NCI-H2029 (cell line): ENCODE results near the gene C12orf60.

ENCODE experiments used
- DNase-seq: peaks from one replicate; lab custom pipeline; 2025; lab: John Stamatoyannopoulos, UW

Gene C12orf60

GRCh38 chr12:14777271-14777670, 26.2 kb upstream of the C12orf60 start:
- no peak for DNase-seq

DNA sequence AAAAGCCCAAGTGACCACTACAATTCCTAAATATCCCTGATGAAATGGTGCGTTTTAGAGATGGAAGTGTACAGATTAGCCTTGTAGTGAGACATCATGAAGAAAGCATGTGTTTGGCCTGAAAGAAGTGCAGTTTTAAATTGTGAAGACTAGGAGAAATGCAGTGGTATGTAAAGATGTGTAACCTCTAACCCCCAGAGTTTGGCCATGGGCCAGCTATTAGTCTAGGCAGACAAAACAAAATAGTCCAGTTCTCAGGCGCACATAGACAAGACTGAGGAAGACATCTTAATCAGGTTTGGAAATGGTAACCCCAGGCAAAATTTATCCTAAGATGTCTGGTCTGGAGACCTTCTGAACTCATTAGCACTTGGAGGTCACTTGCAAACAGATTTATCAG, 23.6 kb upstream of the C12orf60 start:
- no peak for DNase-seq

DNA sequence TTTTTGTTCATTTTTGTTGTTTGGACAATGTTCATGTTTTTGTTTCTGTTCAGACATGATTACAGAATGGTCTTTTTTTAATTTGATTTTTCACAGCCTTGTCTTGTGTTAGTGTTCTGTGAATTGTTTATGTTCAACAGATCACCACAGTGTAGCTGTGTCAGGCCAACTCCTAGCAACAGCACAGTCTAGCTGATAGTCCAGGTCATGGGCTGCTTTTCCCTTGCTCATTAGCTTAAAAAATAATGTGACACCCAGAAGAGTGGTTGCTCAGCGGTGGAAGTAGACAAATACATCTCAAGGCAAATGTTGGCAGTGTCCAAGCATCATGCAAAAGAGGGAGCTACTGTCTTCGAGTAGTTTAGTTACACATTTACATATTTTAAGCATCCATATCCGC, 22.6 kb upstream of the C12orf60 start:
- no peak for DNase-seq

GRCh38 chr12:14781563-14781962, 21.9 kb upstream of the C12orf60 start:
- no peak for DNase-seq

DNA sequence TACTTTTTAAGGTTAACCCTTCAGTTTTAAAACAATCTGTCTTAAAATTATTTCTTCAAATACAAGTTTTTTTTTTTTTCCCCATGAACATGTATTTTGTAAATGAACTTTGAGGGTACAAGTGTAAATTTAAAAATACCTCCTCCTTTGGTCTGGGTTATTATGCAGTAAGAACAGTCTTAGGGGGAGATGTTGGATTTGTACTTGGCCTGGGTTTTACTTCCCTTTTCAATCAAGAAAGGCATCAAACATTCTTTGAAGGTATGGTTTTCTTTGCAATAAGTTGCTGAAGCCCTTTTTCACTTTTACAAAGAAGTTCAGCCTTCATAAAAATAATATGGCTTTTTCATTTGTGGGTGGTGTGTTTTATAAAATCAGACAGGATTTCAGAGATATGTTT, 20.7 kb upstream of the C12orf60 start:
- no peak for DNase-seq

- DNase-seq = no peak
These were observed 19.0 kb upstream of the C12orf60 start for GRCh38 chr12:14784471-14784870.

DNA sequence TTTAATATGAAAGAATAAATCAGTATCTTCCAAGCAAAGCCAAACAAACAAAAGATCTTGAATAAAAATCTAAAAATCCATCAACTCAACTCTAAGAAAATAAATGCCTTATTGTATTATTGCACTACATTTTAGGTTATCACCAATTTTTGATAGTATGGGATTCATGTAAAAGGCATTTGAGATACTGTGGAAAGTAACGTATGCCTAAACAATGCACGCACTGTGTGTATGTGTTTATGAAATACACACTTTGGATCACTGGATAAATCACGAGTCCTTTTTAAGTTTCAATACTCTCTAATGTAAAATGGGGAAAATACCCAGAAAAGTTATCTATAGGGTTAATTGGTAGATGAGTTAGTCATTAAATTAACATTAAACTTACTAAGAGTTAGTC, 17.9 kb upstream of the C12orf60 start:
- no peak for DNase-seq

DNA sequence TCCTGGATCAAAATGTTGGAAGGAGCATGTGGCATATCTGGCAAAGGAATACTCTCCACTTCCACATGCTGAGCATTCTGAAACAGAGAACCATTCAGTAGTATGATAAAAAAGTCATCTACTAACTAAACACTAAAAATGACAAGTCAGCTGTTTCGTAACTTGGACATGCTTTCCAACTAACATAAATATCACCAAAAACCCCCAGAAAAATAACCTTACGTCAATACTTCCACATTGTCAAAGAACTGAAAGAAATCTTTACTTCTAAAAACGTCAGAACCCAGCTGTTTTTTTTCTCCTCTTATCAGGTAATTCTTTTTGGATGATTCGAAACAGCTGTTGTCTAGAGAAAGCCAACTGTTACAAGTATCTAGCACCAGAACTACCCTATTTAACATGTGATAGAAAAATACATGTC, 8.4 kb upstream of the C12orf60 start:
- DNase-seq = no peak

DNA sequence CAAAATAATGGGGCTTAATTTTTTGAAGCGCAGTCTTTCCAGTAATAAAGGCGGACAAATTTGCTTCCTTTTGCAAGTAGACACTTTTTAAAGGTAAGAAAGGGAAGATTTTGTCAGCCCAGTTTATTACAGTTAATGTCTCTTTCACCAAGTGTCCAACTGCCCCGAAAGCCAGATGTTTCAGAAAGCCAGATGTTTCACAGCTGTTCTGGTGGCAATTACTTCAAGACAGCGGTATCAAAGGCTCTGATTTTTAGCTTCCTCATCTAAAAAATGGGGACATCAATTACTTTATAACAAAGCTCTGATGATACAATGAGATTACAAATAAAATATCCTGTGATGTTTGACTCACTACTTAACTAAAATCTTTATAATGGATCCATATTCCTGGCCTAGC, 1.2 kb upstream of the C12orf60 start:
- DNase-seq = no peak

DNA sequence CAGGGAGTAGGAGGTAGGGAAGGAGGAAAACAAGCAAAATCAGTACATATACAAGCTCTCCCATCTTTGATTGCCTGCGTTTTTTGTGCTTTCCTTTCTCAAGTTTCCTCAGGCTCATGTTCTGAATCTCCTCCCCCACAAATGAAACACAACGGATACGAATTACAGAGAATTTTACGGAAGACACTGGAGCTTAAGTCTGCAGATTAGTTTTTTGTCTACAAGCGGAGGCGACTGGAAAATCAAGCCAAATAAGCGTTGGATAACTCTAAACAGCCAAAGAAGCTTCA, 804 bp upstream of the C12orf60 start:
- peak; percentile 9 for DNase-seq

DNA sequence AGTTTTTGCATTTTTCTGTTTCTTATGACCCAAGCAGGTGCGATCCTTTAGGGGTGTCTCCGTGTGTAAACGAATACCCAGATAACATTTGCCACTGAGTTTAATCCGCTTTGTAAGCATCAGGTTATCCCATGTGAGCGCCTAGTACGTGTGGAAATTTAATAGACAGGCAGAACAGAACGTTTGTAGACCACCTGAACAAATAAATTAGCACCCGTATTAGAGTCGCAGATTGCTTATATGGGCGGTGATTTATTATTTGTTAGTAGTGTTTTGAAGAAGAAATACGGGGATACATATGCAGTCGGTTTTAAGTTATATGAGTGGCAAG, 325 bp downstream of the C12orf60 start:
- DNase-seq = no peak

DNA sequence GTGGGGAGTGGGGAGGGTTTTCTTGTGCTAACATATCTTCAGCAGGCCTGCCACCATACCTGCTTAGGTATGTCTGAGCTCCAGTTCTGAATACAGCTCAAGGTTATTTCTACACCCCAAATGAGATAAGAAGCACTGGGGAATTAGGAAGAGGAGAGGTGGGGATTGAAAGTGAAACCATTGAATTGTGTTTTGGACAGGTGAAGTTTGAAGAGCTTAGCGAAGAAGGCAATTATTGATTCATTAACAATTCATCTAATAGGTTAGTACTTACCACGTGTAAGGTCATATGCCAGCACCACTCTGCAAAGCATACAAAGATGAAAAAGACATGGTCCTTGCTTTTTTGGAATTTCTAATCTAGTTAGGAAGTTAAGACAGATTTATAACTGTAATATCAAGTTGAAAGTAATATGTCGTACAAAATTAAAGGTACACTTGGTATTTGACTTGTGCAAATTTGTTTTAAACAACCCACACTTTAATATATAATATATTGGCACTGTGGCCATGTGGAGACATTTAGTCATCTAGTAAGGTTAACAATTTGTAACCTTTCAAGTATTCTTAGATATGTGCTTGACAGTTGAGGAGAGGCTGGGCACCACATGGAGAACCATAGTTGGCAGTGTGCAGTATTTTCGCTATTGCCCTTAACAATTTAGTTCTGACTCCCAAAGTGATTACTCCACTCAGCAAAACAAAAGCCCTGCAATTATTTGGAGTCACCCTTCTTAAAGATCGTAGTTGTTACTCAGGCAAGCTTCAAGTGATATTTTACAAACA, 6.9 kb downstream of the C12orf60 start:
- no peak for DNase-seq

DNA sequence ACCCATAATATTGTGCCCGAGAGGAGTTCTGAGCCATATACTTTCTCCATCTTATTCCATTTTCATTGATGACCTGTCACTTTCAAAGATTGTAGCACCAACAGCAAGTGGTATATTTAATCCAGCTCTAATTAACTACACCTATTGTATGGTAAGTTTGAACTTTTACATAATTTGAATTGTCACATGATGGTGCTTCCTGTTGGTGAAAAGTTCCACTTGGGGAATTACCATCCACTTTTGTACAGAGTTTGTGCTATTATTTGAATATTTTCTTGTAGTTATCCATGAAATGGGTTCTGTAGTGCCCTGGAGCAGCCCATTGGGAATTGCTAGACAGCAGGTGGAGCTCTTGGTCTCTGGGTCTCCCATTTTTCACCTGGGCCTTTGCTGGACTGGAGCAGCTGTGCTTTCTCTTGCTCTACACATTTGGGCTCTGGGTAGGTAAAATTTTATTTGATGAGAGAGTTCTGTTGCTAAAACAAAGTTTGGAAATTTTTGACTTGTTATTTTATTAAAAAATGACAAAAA, 7.5 kb downstream of the C12orf60 start:
- DNase-seq = no peak

DNA sequence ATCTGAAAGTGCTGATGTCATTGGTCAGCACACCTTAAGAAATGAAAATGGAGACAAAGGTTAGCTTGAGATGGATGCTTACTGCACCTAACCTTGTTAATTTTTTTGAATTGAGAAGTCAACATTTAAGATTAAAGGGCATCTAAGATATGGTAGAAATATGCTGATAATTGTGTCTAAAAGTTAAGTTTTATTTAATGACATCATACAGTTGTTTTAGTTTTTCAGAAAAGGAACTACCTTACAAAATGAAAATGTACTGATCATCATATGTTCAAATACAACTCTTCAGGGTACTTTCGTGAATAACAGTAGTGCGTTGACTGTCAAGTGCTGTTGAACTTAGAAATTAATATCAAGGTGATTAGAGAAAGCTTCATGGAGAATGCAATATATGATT, 8.0 kb downstream of the C12orf60 start:
- DNase-seq = no peak

DNA sequence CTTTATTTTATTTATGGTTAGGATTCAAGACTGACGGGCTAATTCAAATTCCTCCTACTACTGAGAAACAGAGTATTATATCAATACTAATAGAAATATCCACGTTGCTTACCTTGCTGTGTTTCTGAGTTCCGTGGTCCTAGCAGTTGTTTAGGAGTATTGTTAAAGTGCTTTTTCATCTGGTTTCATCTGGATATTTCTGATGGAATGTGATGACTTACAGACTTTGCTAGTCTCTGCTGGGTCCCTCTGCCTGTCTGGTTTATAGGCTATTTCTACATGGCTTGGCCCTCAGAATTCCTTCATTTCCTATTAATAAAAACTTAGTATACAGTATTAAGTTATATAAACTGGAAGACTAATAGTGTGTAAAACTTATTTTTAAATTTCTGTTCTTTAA, 10.5 kb downstream of the C12orf60 start, which contains the start of gene SMCO3:
SMCO3 (minus strand) TSS at position 169 of the 400 bp plus-strand sequence. CDS start 7,502 bp downstream, outside the sequence.
- DNase-seq = no peak

- DNase-seq = no peak
These were observed 20.7 kb downstream of the C12orf60 start for GRCh38 chr12:14824012-14824634.

- no peak for DNase-seq
These were observed 21.8 kb downstream of the C12orf60 start for GRCh38 chr12:14825256-14825655.

GRCh38 chr12:14826491-14826890, 23.0 kb downstream of the C12orf60 start:
- DNase-seq = no peak

GRCh38 chr12:14827043-14827442, 23.6 kb downstream of the C12orf60 start:
- DNase-seq = no peak

DNA sequence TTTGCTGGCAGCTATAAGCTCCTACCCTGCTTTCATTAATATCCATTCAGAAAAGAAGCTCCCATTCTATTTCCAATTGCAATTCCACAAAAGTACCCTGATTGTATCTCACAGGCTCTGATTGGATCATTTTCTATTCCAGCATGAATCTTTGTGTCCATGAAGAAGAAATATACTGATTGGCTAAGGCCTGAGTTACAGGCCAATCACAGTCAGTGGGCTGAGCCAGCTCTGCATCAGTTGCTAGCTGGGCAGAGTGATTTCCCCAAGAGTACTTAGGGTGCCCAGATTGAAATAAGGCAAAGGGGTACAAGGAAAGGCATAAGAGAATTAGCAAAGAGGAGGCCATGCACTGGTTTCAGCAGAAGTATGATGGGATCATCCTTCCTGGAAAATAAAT, 25.4 kb downstream of the C12orf60 start:
- DNase-seq = no peak

DNA sequence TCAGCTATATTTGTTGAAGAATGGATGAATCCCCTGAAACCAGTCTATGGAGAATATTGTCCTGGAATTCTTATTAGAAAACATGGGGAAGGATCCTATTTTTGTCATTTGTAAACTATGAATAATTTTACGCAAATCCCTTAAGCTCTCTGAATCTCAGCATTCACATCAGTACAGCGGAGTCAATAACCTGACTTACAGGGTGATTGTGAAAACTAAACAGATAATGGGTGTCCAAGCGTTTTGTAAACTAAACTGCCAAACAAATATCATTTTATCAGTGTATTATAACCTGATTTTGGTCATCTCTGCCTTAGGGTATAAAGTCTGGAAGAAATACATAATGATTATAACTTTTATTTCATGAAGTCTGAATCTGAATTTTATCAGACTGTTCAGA, 29.9 kb downstream of the C12orf60 start:
- no peak for DNase-seq

- DNase-seq = no peak
These were observed 30.5 kb downstream of the C12orf60 start for GRCh38 chr12:14833952-14834351.

- no peak for DNase-seq
These were observed 31.0 kb downstream of the C12orf60 start for GRCh38 chr12:14834509-14834908.
